Ureter (tissue), 1 donor: ENCODE measurements around the gene RPS16. TPM values are rescaled to one million over a fixed set of nuclear protein-coding genes. Genes with fewer than 3 reads are reported as not detected.

ENCODE experiments used
- DNase-seq: peaks from one replicate; pipeline ENCODE4 v3.0.0-alpha.2; 2020; ENCODE audit warnings: low spot score
- total RNA-seq: library from RNA; stranded (reverse); gene quantifications from one replicate; pipeline ENCODE4 v1.2.4, GENCODE V29; 2023
- donor health status: DM: yes; HTN: yes; CAD: no.

Gene RPS16
- total RNA-seq, 1 donor from 2014 or later, result 2,118 TPM

DNA sequence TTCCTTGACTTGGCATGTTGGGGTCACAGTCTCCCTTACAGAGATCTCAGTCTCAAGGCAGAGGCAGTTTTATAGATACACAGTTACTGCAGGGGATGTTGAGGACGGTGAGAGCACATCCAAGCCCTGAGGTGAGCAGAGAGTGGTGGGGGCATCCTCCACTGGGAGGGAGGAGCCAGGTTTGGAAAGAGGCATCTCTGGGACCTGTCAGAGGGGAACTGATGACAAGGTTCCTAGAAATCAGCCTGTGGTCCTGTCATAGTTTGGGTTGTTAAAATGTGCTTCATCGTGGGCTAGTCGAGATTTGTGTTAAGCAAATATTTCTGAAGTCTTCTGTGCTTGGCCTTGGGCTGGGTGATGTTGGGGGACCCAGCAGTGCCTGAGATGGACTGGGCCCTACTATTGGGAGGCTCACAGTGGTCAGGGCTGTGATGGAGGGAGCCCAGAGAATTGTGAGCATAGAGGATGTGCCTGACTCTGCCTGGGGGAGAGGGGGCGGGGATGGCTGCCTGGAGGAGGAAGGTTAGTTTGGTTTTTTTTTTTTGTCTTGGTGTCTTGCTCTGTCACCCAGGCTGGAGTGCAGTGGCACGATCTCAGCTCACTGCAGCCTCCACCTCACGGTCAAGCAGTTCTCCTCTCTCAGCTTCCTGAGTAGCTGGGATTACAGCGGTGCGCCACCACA is 13.5 kb upstream of the RPS16 start:
- DNase-seq, result no peak

DNA sequence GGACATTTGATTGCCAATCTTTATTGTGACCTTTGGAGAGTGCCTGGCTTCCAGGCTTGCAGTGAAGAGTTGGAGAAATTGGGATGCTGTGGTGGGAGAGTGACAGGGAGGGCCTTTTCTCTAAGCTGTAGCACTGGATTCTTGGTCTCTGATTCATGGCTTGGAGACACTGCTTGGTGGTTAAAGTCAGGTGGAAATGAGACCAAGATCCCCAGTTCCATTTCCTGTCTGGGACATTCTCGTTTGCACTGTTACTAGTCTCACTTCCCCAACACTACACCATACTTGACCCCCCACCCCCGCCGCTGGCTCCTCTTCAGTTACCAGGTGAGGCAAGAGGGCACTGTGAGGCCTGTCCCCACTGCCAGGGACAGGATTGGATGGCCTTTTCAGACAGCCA is 12.5 kb upstream of the RPS16 start:
- DNase-seq, result no peak

- DNase-seq, result no peak
Observed at GRCh38 chr19:39446365-39447084, 10.8 kb upstream of the RPS16 start.

DNA sequence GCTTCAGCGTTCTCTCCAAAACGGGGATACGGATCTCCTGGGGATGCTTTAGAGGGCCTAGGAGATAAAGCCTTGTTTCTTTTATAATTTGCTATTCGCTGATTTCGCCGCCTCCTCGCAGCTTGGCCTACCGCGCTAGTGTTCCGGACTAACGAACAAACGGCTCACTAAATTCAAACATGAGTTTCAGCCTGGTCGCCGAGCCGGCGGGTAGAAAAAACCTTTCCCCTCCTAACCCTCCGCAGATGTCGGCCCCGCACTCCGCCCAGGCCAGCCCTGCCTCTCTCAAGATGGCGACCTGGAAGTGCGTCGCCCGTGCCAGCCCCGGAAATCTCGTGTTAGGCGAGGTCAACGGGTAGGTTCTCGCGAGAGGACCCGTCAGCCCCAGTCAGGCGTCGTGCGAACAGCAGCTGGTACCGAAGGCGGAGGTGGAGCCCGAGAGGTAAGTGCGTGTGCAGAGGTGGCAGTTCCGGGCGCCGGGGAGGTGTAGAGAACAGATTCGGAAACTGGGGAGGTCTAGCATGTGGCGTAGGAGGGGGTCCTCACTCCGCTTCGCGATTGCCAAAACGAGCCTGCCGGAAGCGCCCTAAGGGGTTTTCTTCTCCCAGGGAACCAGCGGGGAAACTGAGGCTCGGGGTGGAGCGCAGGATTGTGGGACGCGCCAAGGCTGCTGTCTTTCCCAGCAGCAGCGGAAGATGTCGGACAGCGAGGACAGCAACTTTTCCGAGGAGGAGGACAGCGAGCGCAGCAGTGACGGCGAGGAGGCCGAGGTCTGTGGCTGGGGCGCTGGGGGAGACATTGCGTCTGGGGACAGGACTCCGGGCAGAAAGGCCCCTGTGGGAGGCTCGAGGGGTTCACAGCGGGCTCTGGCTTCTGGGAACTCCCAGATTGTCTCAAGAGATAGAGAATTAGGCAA is 9.7 kb upstream of the RPS16 start, which contains the start of gene SUPT5H:
Gene SUPT5H, plus strand, starts transcription at position 387 of the 916 bp plus-strand sequence. Its CDS starts 309 bp downstream, at position 696.
- peak; percentile 98 for DNase-seq

DNA sequence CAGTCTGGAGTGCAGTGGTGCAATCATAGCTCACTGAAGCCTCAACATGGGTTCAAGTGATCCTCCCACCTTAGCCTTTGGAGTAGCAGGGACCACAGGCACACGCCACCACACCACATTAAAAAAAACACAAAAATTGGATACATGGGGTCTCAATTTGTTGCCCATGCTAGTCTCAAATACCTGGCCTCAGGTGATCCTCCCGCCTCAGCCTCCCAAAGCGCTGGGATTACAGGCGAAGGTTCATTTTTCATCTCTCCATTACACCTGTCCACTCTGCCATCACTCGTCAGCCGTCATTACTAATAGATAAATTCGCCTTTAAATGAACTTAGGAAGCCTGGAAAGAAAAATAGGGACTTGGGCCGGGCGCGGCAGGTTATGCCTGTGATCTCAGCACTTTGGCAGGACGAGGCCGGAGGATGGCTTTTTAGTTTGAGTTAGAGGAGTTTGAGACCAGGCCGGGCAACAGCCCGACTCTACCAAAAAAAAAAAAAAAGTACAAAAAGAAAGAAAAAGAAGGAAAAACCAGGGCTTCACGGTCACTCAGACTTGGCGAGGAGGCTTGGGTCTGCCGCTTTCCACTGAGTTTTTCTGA is 8.9 kb upstream of the RPS16 start:
- no peak for DNase-seq

GRCh38 chr19:39438270-39438934 is 2.7 kb upstream of the RPS16 start:
- DNase-seq, result no peak

GRCh38 chr19:39436350-39436716 is 584 bp upstream of the RPS16 start:
- no peak for DNase-seq

DNA sequence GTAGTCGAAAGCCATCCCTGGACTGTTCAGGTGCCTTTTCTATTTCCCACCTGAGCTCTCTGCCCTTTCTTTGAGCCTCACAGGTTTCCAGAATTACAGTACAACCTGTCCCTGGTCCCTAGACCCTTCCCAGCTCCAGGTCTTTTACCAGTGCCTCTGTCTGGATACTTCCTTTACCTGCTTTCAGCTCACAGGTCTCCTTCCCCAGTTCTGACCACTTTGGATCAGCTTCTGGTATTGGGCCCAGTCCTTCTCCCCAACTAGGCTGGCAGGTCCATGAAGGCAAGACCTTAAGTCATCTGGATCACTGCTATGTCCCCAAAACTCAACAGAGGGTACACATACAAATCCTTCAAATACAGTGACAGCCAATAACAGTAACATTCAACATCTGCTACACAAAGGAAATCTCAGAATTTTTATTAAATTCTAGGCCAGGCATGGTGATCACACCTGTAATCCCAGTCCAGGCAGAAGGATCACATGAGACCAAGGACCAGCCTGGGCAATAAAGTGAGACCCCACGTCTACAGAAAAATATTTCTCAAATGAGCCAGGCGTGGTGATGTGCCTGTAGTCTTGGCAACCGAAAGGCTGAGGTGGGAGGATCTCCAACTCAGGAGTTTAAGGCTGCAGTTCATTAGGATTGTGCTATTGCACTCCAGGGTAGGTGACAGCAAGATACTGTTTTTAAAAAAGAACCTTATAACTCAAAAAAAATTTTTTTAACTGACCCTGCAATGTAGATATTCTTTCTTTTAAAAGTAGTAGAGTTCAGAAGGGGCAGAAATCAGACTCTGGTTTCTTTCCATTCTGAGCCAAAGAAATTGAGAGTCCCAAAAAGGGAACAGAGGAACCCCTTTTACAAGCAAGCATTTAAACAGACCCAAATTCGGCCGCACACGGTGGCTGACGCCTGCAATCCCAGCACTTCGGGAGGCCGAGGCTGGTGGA is 1.3 kb downstream of the RPS16 start:
- DNase-seq, result no peak

DNA sequence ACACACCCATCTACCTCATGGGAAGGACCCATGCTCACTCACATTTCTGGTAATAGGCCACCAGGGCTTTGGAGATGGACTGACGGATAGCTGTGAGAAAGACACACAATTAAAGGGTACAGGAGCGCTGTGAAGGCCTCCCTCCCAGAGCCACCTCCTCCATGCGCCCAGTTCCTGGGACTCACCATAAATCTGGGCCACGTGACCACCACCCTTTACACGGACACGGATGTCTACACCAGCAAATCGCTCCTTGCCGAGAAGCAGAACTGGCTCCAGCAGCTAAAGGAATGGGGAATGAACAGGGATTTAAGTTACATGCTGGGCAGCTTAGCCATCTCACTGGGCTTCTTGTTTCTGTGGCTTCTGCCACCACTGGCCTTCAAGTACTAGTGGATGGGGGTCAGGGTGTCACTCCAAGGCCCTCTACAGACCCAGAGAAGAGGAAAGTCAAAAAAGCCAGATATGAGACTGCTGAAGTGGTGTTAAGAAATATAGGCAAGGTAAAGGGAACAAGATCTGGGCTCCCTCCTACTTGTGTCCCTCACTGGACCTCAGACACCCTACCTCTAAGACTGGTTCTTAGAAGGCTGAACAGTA is 2.2 kb downstream of the RPS16 start:
- no peak for DNase-seq

DNA sequence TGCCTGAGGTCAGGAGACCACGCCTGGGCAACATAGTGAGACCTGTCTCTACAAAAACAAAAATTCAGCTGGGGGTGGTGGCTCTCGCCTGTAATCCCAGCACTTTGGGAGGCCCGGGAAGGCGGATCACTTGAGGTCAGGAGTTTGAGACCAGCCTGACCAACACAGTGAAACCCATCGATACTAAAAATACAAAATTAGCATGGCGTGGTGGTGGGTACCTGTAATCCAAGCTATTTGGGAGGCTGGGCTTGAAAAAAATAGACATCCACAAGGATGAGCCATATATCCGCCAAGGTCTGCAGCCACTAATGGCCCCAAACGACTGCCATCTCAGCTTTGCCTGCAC is 3.1 kb downstream of the RPS16 start:
- DNase-seq, result no peak

DNA sequence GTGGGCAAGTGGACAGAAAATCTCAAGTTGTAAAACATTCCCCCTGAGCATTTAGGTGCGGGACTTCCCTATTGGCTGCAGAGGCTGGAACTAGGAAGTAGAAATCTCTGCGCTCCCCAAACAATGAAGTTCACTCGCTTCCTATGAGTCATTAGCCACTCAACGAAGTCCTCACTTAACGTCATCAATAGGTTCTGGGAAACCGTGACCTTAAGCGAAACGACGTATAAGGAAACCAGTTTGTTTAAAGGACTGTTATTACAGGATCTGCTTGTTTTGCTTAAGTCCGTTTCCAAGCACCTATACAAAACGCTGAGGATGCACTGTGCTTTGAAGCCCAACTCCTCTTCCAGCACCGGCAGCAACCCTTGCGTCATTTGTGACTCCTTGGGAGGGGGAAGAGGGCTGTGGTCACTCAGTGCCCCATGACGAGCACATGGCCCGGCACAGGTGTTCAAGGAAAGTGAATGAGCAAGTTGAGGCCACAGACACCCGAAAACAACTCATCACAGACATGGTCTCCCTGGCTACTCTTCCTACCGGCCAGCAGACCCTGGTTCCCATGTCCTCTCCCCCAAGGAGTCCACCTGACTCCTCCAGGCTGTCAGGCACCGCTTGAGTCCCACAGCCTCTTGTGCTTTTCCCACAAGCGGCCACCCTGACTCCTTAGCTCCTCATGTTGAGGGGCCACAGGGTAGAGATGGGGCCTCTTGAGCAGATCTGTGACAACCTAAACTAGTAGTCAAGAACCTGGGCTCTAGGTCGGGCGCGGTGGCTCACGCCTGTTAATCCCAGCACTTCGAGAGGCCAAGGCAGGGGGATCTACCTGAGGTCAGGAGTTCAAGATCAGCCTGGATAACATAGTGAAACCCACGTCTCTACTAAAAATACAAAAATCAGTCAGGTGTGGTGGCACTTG is 4.8 kb downstream of the RPS16 start:
- no peak for DNase-seq

DNA sequence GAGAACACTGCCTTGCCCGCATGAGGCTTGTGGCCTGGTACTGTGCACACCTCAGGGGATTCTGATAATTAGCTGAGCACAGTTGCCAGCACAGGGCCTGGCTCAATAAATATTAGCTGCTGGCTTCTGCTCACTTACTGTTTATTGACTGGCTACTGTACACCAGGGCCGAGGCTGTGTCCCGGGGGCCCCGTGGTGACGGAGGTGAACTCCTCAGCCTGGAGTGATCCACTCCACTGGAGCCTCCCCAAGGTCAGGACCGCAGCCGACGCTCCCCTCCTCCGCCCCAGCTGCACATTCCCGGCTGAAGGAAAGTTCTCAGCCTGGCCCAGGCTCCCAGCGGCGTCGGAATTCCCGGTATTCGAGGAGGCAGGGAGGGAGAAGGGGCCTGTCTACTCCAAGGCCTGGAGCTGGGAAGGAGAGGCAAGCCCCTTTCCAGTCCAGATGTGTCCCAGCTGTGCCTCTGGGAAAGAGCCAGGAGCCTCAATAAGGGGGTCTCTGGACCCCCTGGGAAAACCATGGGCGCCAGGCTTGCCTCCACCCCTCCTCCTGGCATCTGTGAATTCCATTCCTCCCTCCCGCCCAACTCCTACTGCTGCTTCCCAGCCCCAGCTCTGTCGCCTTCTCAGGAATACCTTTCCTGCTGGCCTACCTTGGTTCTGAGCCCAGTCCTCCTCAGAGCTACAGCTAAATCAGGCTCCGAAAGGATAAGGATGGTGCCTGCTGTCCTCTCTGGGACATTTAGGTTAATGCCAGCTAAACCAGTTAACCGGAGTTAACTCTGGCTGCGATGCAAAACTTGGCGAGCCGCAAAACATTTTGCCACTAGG is 7.3 kb downstream of the RPS16 start:
- DNase-seq, result no peak

DNA sequence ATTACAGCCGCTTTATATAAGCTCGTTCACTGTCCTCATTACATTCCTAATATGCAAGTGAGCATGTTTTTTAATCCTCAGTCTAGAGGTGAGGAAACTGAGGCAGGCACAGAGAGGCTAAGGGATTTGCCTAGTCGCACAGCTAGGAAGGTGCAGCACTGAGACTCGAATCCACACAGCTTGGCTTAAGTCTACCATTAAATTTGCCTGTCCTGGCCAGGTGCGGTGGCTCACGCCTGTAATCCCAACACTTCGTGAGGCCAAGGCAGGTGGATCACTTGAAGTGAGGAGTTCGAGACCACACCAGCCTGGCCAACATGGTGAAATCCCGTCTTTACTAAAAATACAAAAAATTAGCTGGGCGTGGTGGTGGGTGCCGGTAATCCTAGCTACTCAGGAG is 8.0 kb downstream of the RPS16 start:
- no peak for DNase-seq

DNA sequence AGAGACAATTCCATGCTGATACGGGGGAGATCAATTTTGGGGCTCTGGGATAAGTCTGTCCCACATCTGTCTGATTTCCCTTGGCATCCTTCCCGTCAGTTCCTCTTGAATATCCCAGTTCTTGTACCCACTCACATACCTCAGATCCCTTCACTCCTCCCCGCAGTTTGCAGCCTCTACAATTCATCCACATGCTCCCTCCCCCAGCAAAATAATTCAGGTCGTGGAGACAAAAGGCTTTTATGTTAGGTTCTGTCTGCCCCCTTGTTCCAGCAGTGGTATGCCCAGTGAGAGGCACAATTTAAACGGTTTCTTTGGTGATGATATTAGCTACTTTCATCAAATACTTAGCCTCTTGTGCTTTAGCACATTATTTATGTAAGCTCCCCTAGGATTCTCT is 9.6 kb downstream of the RPS16 start:
- no peak for DNase-seq

GRCh38 chr19:39425744-39426143 is 10.0 kb downstream of the RPS16 start:
- no peak for DNase-seq

- DNase-seq, result no peak
Observed at GRCh38 chr19:39424934-39425333, 10.8 kb downstream of the RPS16 start.

- no peak for DNase-seq
Observed at GRCh38 chr19:39423258-39424086, 12.3 kb downstream of the RPS16 start.
